Suprapubic skin (tissue), 3 donors: Measurements from ENCODE around the gene KCND3.

Experiments
- CTCF ChIP-seq, 2 donors: fragments of 200-600 bp in 1 of 2; fragments of 450-650 bp in 1 of 2; sonication (generic) in 1 of 2; IDR thresholded peaks; one replicate each; pipeline ENCODE4 v1.5.1; 2016 to 2019; ENCODE audit warnings: antibody characterized with exemption in 2 of 2, mild to moderate bottlenecking in 1 of 2, moderate library complexity in 1 of 2
- POLR2A ChIP-seq, 2 donors: fragments of 450-650 bp; IDR thresholded peaks; one replicate each; pipeline ENCODE4 v1.6.1; 2017; ENCODE audit warnings: antibody characterized with exemption in 2 of 2, mild to moderate bottlenecking in 2 of 2, moderate library complexity in 2 of 2

GRCh38 chr1:111887875-111888274 is 101.6 kb downstream of the KCND3 start:
- TF ChIP-seq CTCF (IDR thresholded peaks at IDR 0.05), result no peak
- no peak for TF ChIP-seq POLR2A (IDR thresholded peaks at IDR 0.05)
